Fibroblast of skin of left quadriceps (primary cell): Measurements from ENCODE around the gene TIGD3.

Source experiments
- DNase-seq, 2 experiments: peaks; one replicate each; pipeline ENCODE4 v3.0.0-alpha.2; 2013; ENCODE audit warnings: low read depth in 2 of 2

The TIGD3 gene

DNA sequence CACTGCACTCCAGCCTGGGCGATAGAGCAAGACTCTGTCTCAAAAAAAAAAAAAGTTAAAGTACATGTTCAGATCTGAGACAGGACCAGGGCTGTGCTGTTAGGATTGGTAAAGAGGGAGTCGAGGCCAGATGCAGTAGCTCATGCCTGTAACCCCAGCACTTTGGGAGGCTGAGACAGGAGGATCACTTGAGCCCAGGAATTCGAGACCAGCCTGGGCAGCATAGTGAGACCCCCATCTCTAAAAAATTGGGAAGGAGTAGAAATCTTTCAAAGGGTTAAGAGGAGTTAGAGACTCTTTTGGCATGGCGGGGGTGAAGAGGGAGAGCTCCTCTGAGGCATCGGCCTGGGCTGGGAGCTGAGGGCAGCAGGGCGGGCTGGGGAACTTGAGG lies 16.1 kb downstream of the TIGD3 start:
- DNase-seq: no peak

DNA sequence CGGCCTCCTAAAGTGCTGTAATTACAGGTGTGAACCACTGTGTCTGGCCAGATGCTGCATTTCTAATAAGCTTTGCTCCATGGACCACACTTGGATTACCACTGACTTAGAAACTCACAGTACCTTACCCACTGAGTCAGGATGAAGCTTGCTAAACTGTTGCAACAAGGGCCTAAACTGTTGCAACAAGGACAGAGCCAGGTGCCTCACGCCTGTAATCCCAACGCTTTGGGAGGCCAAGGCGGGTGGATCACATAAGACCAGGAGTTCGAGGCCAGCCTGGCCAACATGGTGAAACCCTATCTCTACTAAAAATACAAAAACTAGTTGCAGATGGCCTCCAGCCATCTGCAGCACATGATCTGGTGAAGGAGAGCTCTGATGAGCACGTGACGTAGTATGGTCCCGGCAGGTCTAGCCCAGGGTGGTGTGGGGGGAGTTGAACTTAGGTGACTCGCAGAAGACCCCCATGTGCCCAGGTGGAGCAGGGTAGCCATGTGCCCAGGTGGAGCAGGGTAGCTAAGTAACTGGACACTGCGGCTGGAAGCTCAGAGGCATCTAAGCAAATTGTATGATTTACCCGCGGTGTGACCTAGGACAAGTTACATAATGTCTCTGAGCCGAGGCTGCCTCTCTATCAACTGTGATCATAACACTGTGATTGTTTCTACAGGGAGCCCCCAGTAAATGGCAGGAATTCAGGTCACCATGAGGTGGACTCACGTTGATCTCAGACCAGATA lies 19.5 kb downstream of the TIGD3 start:
- no peak for DNase-seq

DNA sequence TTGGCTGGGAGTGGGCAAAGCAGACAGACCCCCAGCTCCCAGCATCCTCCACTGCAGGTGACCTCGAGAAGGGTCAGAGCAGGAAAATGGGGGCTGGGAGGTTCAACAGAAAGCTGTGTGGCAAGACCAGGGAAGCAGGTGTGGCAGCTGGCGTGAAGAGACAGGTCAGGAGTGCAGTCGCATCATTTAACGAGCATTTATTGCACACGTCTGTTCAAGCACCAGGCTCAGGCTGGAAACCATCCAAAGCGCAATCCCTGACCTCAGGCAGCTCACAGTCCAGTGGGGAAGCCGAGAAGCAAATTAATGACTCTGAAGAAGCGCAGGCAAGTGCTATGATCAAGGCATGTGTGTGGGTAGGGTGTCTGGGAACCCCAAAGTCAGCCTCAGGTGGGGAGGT lies 20.5 kb downstream of the TIGD3 start:
- DNase-seq: no peak

DNA sequence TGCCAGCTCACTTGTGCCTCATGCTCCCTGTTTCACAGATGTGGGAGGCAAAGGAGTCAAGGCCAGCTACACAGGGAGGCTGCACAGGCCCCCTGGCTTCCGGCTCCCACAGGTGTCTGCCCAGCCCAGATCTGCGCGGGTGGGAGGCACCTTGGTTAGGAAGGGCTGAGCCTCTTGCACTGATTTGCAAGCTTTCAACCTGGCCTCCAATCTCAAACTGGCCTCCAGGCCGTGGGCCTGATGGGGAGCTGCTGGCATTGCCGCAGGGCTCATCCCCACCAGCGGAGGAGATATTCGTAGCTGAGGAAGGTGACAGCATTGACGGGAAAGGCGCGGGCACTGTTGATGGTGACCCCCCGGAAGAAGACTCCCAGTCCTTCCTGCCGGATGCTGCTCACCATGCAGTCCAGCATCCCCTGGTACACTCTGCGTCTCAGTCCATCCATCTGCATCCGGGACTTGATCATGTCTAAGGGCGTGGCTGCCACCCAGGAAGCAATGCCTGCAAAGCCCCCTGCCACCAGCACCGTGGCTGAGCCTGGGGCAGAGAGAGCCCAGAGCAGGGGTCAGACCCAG lies 21.7 kb downstream of the TIGD3 start:
- DNase-seq: no peak

DNA sequence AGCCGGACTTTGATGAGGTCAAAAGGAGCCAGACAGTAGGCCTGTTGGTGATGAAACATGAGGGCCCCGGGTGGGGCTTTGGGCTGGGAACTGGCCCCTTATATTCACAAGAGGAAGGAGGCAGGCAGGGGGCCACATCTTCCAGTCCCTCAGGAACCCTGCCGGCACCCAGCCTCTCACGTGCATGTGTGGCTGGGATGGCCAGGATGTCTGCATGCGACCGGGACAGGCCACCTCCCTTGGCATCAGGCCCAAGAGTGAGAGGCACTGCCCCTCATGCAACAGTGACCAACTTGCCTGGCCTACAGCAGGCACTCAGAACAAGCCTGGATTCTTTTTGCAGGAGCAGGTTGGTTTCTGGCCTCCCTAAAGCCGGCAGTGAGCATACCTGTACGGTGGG lies 22.5 kb downstream of the TIGD3 start:
- DNase-seq: no peak

DNA sequence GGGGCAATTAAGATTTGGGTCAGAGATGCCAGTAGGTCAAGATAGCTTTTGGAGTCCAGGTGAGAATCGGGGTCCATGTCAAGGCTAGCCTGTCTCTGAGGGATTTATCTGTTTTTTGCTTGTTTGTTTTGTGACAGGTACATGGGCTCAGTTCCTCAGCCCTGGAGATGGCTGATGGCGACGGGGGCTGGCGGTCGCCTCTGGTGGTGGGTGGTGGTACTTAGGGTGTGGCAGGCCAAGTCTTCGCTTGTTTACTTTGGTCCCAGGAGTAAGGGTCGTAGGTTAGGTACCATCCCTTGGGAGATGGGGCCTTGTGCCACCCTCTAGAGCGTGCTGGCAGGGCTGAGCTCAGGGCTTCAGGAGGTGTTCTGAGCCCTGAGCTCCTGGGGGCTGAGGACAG lies 23.2 kb downstream of the TIGD3 start:
- no peak for DNase-seq

DNA sequence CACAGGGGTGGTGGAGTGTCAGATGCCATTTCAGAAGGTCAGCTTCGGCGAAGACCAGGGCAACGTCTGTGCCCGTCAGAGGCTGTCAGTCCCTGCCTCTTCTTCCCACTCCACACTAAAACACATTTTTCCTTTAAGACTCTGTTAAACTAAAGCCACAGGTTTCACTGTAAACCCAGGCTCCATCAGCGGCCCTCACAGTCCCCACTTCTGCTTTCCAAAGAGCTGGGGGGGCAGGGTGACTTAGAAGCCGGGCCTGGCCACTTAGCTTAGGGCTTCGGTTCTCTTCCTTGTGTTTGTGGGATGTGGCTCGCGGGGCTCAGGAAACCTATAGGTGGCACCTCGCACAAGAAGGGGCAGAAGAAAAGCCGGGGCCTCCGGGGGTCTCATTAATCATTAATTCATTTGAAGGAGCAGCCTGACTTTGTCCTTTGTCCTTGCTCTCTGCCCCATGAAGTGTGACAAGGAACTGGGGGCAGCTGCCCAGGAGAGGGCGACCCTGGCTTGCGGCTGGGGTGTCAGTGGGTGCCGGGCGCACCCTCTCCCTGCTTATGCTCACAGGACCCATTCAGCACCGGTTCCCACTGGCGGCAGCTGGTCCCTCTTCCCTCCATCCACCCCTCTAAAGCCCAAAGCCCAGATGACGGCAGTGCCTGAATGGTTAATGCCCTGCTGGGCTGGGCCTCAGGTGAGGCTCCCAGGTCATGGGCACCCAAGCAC lies 23.8 kb downstream of the TIGD3 start:
- DNase-seq: no peak

DNA sequence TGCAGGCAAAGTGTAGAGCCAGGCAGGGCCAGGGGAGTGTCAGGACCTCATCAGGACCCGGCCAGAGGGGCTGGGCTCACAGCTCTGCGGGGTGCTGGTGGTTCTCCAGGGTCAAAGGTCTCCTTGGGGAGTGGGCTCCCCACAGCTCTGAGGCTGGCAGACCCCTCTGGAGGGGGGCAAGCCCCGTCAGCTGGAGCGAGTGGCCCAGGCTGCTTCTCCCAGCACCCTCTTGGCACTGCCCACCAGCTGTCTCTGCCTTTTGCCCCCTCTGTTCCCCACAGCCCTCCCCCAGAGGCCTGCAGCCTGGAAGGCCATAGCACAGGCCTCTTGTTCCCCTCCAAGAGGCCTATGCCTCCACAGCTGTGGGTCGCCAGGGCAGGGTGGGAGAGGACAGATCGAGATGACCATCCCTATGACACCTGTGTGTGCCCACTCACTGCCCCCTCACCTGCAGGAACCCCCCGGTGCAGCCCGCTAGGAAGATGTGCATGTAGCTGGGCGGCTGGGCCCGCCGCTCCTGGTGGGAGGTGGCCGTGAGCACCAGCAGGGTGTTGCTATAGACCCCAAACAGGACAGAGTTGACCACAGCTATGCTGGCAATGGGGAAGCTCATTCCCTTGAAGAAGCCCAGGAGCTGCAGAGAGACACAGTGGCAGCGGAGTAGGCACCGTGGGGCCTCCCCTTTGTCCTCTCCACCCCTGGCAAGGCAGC lies 24.5 kb downstream of the TIGD3 start:
- DNase-seq: no peak

DNA sequence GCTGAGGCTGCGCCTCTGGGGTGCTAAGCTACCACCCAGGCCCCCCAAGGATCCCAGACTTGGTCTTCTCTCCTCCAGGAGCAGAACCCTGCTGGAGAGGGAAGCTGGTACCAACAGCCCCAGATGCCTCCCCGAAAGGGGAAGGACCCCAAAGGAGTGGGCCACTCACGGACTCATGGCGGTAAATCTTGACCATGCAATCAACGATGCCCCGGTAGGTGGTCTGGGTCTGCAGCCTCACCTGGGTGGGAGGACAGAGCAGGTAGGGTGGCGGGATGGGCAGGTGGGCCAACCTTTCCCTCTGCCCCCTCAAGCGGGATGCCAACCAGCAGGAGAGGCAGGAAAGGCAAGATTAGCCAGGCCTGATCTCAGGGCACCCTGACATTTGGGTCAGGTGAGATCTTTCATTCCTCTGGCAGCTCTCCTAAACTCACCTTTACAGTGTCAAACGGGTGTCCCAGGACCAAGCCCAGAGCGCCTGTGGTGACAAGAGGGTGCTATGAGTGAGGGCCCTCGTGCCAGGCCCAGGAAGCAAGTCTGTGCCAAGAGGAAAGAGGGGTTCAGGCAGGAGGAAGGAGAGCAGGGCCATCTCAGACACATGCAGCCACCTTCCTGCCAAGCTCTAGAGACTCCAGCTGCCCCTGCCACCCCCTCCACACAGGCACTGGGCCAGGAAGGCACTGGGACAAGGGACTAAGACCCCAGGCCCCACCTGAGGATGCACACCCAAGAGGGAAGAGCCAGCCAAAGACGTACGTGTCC lies 25.3 kb downstream of the TIGD3 start:
- DNase-seq: no peak

DNA sequence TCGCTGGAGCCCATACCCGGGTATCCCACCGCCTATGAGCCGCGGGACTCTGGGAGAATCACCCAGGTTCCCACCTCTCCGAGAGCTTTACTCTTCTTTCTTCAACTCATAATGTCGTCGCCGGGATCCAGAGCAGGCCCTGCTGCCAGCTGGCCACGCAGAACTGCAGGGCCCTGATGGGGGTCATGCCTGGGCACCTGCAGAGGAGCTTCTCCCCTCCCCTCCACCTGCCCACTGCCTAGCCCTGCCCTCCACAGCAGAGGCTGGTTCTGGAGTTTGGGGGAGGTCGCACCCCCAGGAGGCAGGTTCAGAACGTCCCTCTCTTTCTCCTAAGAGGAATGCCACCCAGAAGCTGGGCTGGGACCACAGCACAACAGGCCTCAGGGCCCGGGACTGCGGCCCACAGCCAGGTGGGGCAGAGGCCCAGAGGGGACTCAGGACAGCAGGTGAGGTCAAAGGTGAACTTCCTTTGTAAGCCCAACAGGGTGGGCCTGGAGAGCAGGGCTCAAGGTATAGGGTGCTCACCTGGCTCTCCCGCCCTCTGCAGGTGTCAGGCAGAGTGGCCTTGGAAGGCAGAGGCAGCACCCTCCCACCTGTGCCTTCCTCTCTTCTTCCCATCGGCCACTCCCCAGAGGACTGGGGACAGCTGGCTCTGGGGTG lies 26.0 kb downstream of the TIGD3 start:
- DNase-seq: no peak

DNA sequence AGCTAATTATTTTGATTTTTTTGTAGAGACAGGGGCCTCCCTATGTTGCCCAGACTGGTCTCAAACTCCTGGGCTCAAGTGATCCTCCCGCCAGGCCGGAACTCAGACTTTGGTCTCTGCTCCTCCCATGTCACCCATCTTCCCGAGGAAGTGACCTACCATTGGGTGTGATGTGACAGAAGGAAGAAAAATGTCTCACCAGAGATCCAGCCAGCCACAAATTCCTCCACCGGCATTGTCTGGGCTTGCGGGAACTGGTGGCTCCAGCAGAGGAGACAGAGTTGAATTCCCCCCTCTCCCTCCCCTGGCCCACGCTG lies 27.1 kb downstream of the TIGD3 start:
- no peak for DNase-seq

DNA sequence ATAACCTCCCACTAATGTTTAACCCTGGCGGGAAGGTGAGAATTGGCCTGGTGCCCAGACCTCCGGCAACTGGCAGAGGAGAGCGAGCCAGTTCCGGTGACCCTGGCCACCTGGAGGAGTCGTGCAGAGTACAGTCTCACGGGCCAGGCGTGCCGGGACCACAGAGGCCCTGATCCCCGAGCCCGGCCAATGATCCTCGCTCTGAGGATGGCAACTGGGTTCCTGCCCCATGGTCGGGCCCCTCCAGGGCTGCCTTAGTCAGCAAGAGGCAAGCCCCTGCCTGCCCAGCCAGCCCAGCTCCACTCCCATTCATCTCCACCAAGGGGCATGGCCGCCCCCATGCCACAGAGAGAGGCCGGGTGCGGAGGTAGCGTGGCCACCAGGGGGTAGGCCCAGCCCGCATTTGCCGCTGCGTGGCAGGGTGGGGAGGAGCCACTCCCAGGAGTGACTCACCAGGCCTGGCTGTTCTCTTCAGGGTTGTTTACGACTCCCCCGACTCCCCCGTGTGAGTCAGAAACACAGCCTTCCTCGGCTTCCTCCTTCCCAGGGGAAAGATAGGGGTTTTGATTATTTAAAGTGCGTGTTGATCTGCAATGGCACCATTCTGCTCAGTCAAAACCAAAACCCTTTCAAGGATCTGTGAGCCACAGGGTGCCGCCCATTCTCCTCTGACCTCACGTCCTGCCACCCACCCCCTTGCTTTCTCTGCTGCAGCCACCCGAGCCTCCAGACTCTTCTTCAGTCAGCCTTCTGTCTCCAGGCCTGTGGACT lies 27.7 kb downstream of the TIGD3 start, which contains the start of gene SLC25A45:
Gene SLC25A45 (minus strand): TSS at position 614 of the 771 bp plus-strand sequence. CDS start 695 bp downstream, outside the sequence.
- DNase-seq: peak; percentile 98 to 99

DNA sequence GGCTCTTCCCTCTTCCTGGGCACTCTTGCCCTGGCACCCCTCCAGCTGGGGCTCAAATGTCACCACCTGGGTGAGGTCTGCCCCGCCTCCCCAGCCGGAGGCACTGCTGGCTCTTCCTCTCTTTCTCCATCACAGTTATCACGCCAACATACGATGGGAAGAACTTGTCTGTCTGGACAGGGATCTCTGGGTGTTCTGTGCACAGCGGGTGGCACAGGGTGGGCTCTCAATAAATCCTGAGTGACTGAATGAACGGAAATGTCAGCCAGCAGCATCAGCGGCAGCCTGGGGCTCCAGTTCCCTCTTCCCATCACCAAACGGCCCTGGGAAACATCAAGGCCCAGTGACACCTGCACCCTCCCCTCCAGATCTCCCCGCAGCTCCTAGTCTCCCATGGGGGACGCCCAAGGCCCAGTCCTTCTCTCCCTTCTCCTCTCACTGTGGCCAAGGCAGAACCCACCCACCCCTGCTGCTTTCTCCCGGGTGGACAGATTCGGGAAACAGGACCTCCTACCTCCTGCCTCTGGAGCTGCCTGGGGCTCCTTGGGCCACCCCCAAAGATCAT lies 28.3 kb downstream of the TIGD3 start:
- no peak for DNase-seq

DNA sequence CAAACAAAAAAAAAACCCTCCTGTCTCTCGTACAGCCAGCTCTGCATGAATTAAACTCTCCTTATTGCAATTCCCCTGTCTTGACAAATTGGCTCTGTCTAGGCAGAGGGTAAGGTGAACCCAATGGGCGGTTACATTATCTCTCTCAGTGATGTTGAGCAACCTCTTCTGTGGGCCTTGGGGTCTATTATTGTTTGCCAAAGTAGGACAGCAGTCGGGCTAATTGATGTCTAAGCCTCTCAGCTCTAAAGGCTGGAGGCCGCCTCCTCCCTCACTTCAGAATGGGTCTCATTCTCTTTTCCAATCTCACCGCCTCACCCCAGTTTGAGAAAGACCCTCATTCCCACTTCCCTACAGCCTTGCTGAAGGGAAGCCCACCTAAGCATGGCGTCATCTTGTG lies 29.2 kb downstream of the TIGD3 start:
- no peak for DNase-seq

DNA sequence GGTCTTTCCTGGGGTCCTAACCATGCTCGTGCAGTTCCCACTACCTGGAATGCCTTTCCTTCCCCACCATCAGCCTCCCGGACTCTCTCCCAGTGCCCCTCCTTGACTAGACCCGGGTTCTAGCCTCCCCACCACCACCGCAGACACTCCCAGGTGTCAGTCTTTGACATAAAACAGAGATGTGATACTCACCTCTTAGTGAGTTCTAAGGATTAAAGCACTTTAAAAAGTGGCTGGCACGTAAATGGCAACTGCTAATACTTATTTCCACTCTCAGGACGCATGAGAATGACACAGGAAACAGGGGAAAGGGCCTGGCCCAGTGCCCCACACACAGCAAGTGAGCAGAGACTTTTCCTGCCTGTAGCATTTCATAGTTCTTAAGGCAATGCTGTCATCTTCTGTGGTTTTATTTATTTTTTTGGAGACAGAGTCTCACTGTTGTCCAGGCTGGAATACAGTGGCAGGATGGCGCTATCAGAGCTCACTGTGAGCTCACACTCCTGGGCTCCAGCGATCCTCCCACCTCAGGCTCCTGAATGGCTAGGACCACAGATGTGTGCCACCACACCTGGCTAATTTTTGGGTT lies 29.8 kb downstream of the TIGD3 start:
- no peak for DNase-seq

DNA sequence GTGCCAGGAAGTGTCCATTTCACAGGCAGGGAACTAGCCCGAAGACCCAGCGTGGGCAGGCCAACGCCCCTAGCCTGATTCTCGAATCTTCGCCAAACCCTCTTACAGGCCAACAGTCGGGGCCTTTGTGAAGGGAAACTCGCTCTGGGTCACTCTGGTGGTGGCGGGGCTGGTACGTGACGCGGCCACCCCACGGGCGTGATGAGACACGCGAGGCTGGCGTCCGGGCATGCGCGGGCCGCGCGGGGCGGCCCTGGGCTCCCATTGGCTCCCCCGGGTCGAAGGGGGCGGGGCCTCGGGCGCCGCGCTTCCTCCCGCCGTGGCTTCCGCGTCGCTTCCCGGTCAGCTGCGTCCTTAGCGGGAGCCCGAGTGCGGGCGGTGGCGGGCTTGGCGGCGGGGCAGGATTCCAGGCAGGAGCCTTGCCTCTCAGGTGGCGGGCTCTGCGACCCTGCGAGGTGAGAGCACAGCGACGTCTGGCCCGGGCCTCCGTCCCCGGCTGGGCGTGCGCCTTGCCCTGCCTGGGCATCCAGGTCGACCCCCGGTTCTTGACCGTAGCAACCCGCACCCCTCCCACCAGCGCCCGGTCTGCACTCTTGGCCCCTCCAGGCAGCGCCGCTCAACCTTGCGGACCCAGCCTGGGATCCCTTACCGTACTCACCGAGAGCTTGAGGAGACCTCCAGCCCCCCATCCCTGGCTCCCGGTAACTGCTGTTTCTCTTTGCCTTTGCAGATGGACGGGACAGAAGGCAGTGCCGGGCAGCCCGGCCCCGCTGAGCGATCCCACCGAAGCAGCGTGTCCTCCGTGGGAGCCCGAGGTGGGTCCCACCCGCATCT lies 32.0 kb downstream of the TIGD3 start, which contains the start of gene FRMD8:
Gene FRMD8 (plus strand): TSS at position 331 of the 834 bp plus-strand sequence. CDS start 400 bp downstream, at position 731.
- DNase-seq: peak; percentile 39 to 44

DNA sequence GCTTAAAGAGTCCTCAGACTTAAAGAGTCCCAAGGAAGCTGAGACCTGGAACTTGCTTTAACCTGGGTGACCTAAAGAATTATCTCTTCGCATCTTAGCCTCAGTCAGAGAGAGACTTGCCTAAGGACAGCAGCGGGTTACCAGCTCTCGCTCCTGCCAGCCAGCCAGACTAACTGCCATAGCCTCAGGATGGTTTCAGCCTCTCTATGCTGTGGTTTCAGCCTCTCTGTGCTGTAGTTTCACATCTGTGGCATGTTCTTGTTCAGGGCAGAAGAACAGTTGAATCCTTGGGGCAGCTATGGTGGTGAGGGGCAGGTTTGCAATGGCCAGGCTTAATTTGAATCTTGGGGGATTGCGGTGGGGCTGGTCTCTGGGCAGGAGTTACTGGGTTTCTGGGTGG lies 34.2 kb downstream of the TIGD3 start:
- no peak for DNase-seq

DNA sequence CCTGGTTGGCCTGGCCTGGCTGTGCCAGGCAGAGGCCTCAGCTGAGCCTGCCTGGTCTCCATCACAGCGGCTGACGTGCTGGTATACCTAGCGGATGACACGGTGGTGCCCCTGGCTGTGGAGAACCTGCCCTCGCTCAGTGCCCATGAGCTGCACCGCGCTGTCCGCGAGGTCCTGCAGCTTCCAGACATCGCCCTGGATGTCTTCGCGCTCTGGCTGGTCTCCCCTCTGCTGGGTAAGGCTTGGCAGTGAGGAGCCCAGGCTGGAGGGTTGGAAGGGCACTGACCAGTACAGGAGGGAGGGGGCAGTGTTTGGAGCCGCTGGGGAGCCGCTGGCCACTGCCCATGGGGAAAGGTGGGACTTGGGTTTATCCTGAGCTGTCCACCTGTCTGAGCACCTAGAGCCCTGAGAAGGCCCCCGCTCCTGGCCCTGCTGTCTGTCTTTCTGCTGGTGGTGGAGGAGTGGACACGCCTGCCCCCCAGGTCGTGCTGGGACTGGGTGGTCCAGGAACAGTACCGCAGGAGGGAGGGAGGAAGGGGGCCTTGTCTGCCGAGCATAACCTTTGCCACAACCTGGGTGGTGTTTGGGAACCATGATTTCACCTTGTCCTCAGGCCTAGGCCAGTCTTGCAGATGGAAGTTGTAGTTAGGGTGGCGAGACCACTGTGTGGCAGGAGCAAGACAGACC lies 34.9 kb downstream of the TIGD3 start:
- DNase-seq: no peak
